22Rv1 (cell line): ENCODE data around the gene HMGB2.

ENCODE experiments used
- ZFX ChIP-seq: fragments of 450-650 bp; IDR thresholded peaks from 2 replicates; pipeline ENCODE4 v1.6.1; 2017; ENCODE audit warnings: antibody characterized with exemption, borderline replicate concordance
- TF ChIP-seq, protein P1 (sequence below): fragments of 450-650 bp; IDR thresholded peaks from 2 replicates; pipeline ENCODE4 v1.5.1; 2017; ENCODE audit warnings: mild to moderate bottlenecking

DNA sequence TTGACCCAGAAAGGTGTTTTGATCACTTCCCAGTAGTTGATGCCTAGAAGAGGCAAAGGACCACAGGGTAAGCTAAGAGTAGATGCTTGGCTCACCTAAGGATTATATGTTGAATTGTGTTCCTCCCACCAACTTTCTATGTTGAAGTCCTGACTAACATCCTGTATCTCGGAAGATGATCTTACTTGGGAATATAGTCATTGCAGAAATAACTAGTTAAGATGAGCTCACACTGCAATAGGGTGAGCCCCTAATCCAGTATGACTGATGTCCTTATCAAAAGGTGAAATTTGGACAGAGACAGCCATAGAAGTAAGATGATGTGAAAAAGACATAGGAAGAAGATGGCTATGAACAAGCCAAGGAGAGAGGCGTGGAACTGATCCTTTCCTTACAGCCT lies 3.3 kb upstream of the HMGB2 start:
- TF ChIP-seq, protein P1, sequence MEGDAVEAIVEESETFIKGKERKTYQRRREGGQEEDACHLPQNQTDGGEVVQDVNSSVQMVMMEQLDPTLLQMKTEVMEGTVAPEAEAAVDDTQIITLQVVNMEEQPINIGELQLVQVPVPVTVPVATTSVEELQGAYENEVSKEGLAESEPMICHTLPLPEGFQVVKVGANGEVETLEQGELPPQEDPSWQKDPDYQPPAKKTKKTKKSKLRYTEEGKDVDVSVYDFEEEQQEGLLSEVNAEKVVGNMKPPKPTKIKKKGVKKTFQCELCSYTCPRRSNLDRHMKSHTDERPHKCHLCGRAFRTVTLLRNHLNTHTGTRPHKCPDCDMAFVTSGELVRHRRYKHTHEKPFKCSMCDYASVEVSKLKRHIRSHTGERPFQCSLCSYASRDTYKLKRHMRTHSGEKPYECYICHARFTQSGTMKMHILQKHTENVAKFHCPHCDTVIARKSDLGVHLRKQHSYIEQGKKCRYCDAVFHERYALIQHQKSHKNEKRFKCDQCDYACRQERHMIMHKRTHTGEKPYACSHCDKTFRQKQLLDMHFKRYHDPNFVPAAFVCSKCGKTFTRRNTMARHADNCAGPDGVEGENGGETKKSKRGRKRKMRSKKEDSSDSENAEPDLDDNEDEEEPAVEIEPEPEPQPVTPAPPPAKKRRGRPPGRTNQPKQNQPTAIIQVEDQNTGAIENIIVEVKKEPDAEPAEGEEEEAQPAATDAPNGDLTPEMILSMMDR, result no peak
- no peak for TF ChIP-seq ZFX
